ENCODE results near the gene BCCIP.

The BCCIP gene

DNA sequence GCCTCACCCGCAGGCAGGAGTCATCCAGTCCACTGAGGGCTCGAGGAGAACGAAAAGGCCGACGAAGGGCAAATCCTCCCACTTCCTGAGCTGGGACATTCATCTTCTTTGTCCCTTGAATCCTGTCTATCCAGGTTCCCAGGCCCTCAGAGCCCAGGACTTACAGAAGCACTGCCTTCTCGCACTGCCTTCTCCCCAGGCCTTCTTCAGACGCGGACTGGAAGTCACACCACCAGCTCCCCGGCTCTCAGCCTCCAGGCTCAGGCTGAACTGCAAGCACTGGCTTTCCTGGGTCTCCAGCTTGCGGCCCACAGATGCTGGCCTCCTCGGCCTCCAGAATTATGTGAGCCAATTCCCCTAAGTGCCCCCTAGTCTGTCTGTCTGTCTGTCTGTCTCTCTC, 41.3 kb upstream of the BCCIP start:
- Histone ChIP-seq H3K27me3 (ENCODE audit: insufficient read depth, low read length) (no peaks in the 10 kb centered on the region), H2BK5ac (ENCODE audit: low read depth, low read length, poor library complexity) (no peak overlapping the region), H4K8ac (ENCODE audit: low read depth, low read length) (no peak overlapping the region), H3K18ac (ENCODE audit: low read length) (no peak overlapping the region), H4K12ac (ENCODE audit: low read depth, low read length) (no peak overlapping the region), H4K91ac (ENCODE audit: low read depth, low read length) (no peak overlapping the region), H3K23ac (ENCODE audit: low read length) (no peak overlapping the region), H3K36me3 (ENCODE audit: control insufficient read depth in 1 of 2, insufficient read depth in 2 of 2, low read length in 2 of 2) (no peaks in the 10 kb centered on the region), H3K4ac (ENCODE audit: low read depth, low read length) (no peak overlapping the region), H3K9ac (ENCODE audit: low read length) (no peak overlapping the region), H3K79me2 (ENCODE audit: control insufficient read depth, insufficient read depth, low read length, poor library complexity) (no peaks in the 10 kb centered on the region), H3K79me1 (ENCODE audit: low read length) (no peaks in the 10 kb centered on the region), H2AK5ac (ENCODE audit: low read length) (no peak overlapping the region), H2BK12ac (ENCODE audit: low read length) (no peak overlapping the region), H3K4me1 (ENCODE audit: control insufficient read depth in 1 of 2, insufficient read depth in 2 of 2, low read length in 2 of 2) (peaks cover 0 to 3% of the 10 kb centered on the region in 2 experiments), H3K14ac (ENCODE audit: low read length) (no peak overlapping the region), H2BK120ac (ENCODE audit: insufficient read depth, low read length, poor library complexity) (no peak overlapping the region), H3K27ac (ENCODE audit: low read depth, low read length) (no peak overlapping the region), H2AFZ (ENCODE audit: insufficient read depth, low read length, poor library complexity) (no peak overlapping the region), H3K9me3 (ENCODE audit: insufficient read depth, low read depth, low read length) (peaks cover 10% of the 10 kb centered on the region), H3K4me3 (ENCODE audit: low read depth, low read length) (no peak overlapping the region), H3K4me2 (ENCODE audit: low read length) (no peak overlapping the region)
- no peak for DNase-seq
- no CpG with 5 or more reads among the region's 11 CpGs for WGBS (ENCODE audit: extremely low coverage, insufficient coverage, insufficient read length)

- H4K8ac ChIP-seq (ENCODE audit: low read depth, low read length), result no peak overlapping the region
- peaks cover 10% of the 10 kb centered on the region for H3K9me3 ChIP-seq (ENCODE audit: insufficient read depth, low read depth, low read length)
- no peaks in the 10 kb centered on the region for H3K79me1 ChIP-seq (ENCODE audit: low read length)
- no peak overlapping the region for H3K4ac ChIP-seq (ENCODE audit: low read depth, low read length)
- no peak overlapping the region for H2BK5ac ChIP-seq (ENCODE audit: low read depth, low read length, poor library complexity)
- no peak for DNase-seq
- no peak overlapping the region for H3K4me3 ChIP-seq (ENCODE audit: low read depth, low read length)
- WGBS (ENCODE audit: extremely low coverage, insufficient coverage, insufficient read length), result no CpG with 5 or more reads among the region's 11 CpGs
- H2BK120ac ChIP-seq (ENCODE audit: insufficient read depth, low read length, poor library complexity), result no peak overlapping the region
- peaks cover 0 to 3% of the 10 kb centered on the region in 2 experiments for H3K4me1 ChIP-seq (ENCODE audit: control insufficient read depth in 1 of 2, insufficient read depth in 2 of 2, low read length in 2 of 2)
- no peak overlapping the region for H4K91ac ChIP-seq (ENCODE audit: low read depth, low read length)
- H4K12ac ChIP-seq (ENCODE audit: low read depth, low read length), result no peak overlapping the region
- H3K18ac ChIP-seq (ENCODE audit: low read length), result no peak overlapping the region
- no peak overlapping the region for H3K4me2 ChIP-seq (ENCODE audit: low read length)
- H3K36me3 ChIP-seq (ENCODE audit: control insufficient read depth in 1 of 2, insufficient read depth in 2 of 2, low read length in 2 of 2), result no peaks in the 10 kb centered on the region
- no peak overlapping the region for H3K14ac ChIP-seq (ENCODE audit: low read length)
- no peaks in the 10 kb centered on the region for H3K27me3 ChIP-seq (ENCODE audit: insufficient read depth, low read length)
- no peaks in the 10 kb centered on the region for H3K79me2 ChIP-seq (ENCODE audit: control insufficient read depth, insufficient read depth, low read length, poor library complexity)
- H3K23ac ChIP-seq (ENCODE audit: low read length), result no peak overlapping the region
- H3K27ac ChIP-seq (ENCODE audit: low read depth, low read length), result no peak overlapping the region
- H3K9ac ChIP-seq (ENCODE audit: low read length), result no peak overlapping the region
- no peak overlapping the region for H2BK12ac ChIP-seq (ENCODE audit: low read length)
- no peak overlapping the region for H2AFZ ChIP-seq (ENCODE audit: insufficient read depth, low read length, poor library complexity)
- no peak overlapping the region for H2AK5ac ChIP-seq (ENCODE audit: low read length)
These were observed 40.7 kb upstream of the BCCIP start for GRCh38 chr10:125782616-125783015.

DNA sequence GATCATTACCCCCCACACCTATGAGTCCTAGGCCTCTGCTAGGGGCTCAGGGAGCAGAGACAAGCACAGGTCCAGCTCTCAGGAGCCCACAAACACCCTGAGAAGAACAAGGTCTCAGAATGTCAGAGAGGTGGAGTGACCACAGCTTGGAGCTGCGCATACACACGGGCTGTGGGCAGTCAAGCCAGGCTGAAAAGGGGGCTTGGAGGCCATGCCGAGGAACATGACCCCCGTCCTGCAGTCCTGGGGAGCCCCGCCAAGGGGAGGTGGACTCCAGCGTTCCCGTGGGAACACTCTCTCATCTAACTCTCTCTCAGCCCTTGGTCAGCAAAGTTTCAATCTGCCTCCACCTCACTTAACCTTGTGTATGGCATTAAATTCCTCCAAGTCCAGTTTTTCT, 39.9 kb upstream of the BCCIP start:
- no CpG with 5 or more reads among the region's 7 CpGs for WGBS (ENCODE audit: extremely low coverage, insufficient coverage, insufficient read length)
- Histone ChIP-seq H3K4me3 (ENCODE audit: low read depth, low read length) (no peak overlapping the region), H3K14ac (ENCODE audit: low read length) (no peak overlapping the region)

DNA sequence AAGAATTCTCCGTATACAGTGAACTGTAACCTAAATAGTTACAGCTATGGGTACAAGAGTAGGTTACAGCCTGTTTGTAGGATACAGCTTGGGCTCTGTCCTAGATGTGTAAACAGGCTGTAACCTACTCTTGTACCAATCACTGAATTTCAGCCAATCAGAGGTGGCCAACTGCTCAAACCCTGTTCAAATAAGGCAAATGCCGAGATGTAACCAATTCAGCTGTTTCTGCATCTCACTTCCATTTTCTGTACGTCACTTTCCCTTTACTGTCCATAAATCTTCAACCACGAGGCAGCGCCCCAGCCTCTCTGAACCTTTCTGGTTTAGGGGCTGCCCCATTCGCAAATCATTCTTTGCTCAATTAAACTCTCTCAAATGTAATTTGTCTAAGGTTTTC, 39.4 kb upstream of the BCCIP start:
- no peak overlapping the region for H3K4ac ChIP-seq (ENCODE audit: low read depth, low read length)
- no peak overlapping the region for H4K91ac ChIP-seq (ENCODE audit: low read depth, low read length)
- H2AFZ ChIP-seq (ENCODE audit: insufficient read depth, low read length, poor library complexity), result no peak overlapping the region
- no peak overlapping the region for H4K8ac ChIP-seq (ENCODE audit: low read depth, low read length)
- WGBS (ENCODE audit: extremely low coverage, insufficient coverage, insufficient read length), result no CpG with 5 or more reads among the region's 6 CpGs
- H3K9ac ChIP-seq (ENCODE audit: low read length), result no peak overlapping the region
- H3K14ac ChIP-seq (ENCODE audit: low read length), result no peak overlapping the region
- no peak for DNase-seq
- H3K79me1 ChIP-seq (ENCODE audit: low read length), result no peaks in the 10 kb centered on the region
- no peak overlapping the region for H2AK5ac ChIP-seq (ENCODE audit: low read length)
- H2BK5ac ChIP-seq (ENCODE audit: low read depth, low read length, poor library complexity), result no peak overlapping the region
- H3K27ac ChIP-seq (ENCODE audit: low read depth, low read length), result no peak overlapping the region
- peaks cover 0 to 3% of the 10 kb centered on the region in 2 experiments for H3K4me1 ChIP-seq (ENCODE audit: control insufficient read depth in 1 of 2, insufficient read depth in 2 of 2, low read length in 2 of 2)
- H3K79me2 ChIP-seq (ENCODE audit: control insufficient read depth, insufficient read depth, low read length, poor library complexity), result no peaks in the 10 kb centered on the region
- H2BK12ac ChIP-seq (ENCODE audit: low read length), result no peak overlapping the region
- H3K27me3 ChIP-seq (ENCODE audit: insufficient read depth, low read length), result no peaks in the 10 kb centered on the region
- H3K4me3 ChIP-seq (ENCODE audit: low read depth, low read length), result no peak overlapping the region
- peaks cover 8% of the 10 kb centered on the region for H3K9me3 ChIP-seq (ENCODE audit: insufficient read depth, low read depth, low read length)
- no peak overlapping the region for H3K4me2 ChIP-seq (ENCODE audit: low read length)
- no peak overlapping the region for H3K23ac ChIP-seq (ENCODE audit: low read length)
- H4K12ac ChIP-seq (ENCODE audit: low read depth, low read length), result no peak overlapping the region
- no peak overlapping the region for H3K18ac ChIP-seq (ENCODE audit: low read length)
- peaks cover 2 to 6% of the 10 kb centered on the region in 2 experiments for H3K36me3 ChIP-seq (ENCODE audit: control insufficient read depth in 1 of 2, insufficient read depth in 2 of 2, low read length in 2 of 2)
- H2BK120ac ChIP-seq (ENCODE audit: insufficient read depth, low read length, poor library complexity), result no peak overlapping the region

More for the DNA sequence above, 39.9 kb upstream of the BCCIP start:
- Histone ChIP-seq H2AFZ (ENCODE audit: insufficient read depth, low read length, poor library complexity) (no peak overlapping the region), H3K4ac (ENCODE audit: low read depth, low read length) (no peak overlapping the region), H3K79me2 (ENCODE audit: control insufficient read depth, insufficient read depth, low read length, poor library complexity) (no peaks in the 10 kb centered on the region), H2BK120ac (ENCODE audit: insufficient read depth, low read length, poor library complexity) (no peak overlapping the region), H2AK5ac (ENCODE audit: low read length) (no peak overlapping the region), H3K36me3 (ENCODE audit: control insufficient read depth in 1 of 2, insufficient read depth in 2 of 2, low read length in 2 of 2) (peaks cover 0 to under 1% of the 10 kb centered on the region in 2 experiments), H4K8ac (ENCODE audit: low read depth, low read length) (no peak overlapping the region), H3K23ac (ENCODE audit: low read length) (no peak overlapping the region), H3K18ac (ENCODE audit: low read length) (no peak overlapping the region), H3K4me2 (ENCODE audit: low read length) (no peak overlapping the region), H3K9ac (ENCODE audit: low read length) (no peak overlapping the region), H2BK12ac (ENCODE audit: low read length) (no peak overlapping the region), H3K79me1 (ENCODE audit: low read length) (no peaks in the 10 kb centered on the region), H3K27ac (ENCODE audit: low read depth, low read length) (no peak overlapping the region), H3K27me3 (ENCODE audit: insufficient read depth, low read length) (no peaks in the 10 kb centered on the region), H3K4me1 (ENCODE audit: control insufficient read depth in 1 of 2, insufficient read depth in 2 of 2, low read length in 2 of 2) (peaks cover 0 to 3% of the 10 kb centered on the region in 2 experiments), H4K91ac (ENCODE audit: low read depth, low read length) (no peak overlapping the region), H3K9me3 (ENCODE audit: insufficient read depth, low read depth, low read length) (peaks cover 8% of the 10 kb centered on the region), H4K12ac (ENCODE audit: low read depth, low read length) (no peak overlapping the region), H2BK5ac (ENCODE audit: low read depth, low read length, poor library complexity) (no peak overlapping the region)
- DNase-seq, result no peak
